GM19397 (cell line): Measurements from ENCODE around the gene TRHDE.

Experiments
- ATAC-seq: cut with Tn5 transposase; IDR thresholded peaks from one replicate; pipeline ENCODE4 v1.9.1; 2021; ENCODE audit warnings: mild to moderate bottlenecking, moderate library complexity; ENCODE audit not compliant: unreplicated experiment

The TRHDE gene

GRCh38 chr12:72272091-72272661 is at the start of gene TRHDE:
Gene TRHDE (plus strand): TSS chr12:72272370. CDS start chr12:72272644, 274 bp downstream.
- no peak for ATAC-seq

- ATAC-seq = no peak
These were observed 45.7 kb upstream of the TRHDE start for GRCh38 chr12:72226510-72226909.

GRCh38 chr12:72228424-72228823 is 43.7 kb upstream of the TRHDE start:
- no peak for ATAC-seq

GRCh38 chr12:72230589-72230988 is 41.6 kb upstream of the TRHDE start:
- ATAC-seq = no peak

- ATAC-seq = no peak
These were observed 37.3 kb upstream of the TRHDE start for GRCh38 chr12:72234886-72235285.

GRCh38 chr12:72236071-72236705 is 36.0 kb upstream of the TRHDE start:
- no peak for ATAC-seq

GRCh38 chr12:72241552-72241951 is 30.6 kb upstream of the TRHDE start:
- ATAC-seq = no peak

- ATAC-seq = no peak
These were observed 29.2 kb upstream of the TRHDE start for GRCh38 chr12:72242946-72243345.

- no peak for ATAC-seq
These were observed 25.8 kb upstream of the TRHDE start for GRCh38 chr12:72246370-72246769.

GRCh38 chr12:72250346-72250745 is 21.8 kb upstream of the TRHDE start:
- ATAC-seq = no peak

- no peak for ATAC-seq
These were observed 15.4 kb upstream of the TRHDE start for GRCh38 chr12:72256725-72257124.

GRCh38 chr12:72261885-72262284 is 10.3 kb upstream of the TRHDE start:
- ATAC-seq = no peak

GRCh38 chr12:72264548-72265175 is 7.5 kb upstream of the TRHDE start:
- ATAC-seq = no peak

- ATAC-seq = no peak
These were observed 4.2 kb upstream of the TRHDE start for GRCh38 chr12:72267974-72268373.

GRCh38 chr12:72268386-72268785 is 3.8 kb upstream of the TRHDE start:
- no peak for ATAC-seq

GRCh38 chr12:72269491-72269890 is 2.7 kb upstream of the TRHDE start:
- ATAC-seq = no peak

GRCh38 chr12:72270246-72270645 is 1.9 kb upstream of the TRHDE start:
- ATAC-seq = no peak

- no peak for ATAC-seq
These were observed 1.2 kb upstream of the TRHDE start for GRCh38 chr12:72270961-72271360.

- no peak for ATAC-seq
These were observed 599 bp upstream of the TRHDE start for GRCh38 chr12:72271451-72272090.

GRCh38 chr12:72272731-72273498 is 745 bp downstream of the TRHDE start:
- no peak for ATAC-seq

- ATAC-seq = no peak
These were observed 1.3 kb downstream of the TRHDE start for GRCh38 chr12:72273499-72273837.
